ENCODE results near the gene LLPH.

DNA sequence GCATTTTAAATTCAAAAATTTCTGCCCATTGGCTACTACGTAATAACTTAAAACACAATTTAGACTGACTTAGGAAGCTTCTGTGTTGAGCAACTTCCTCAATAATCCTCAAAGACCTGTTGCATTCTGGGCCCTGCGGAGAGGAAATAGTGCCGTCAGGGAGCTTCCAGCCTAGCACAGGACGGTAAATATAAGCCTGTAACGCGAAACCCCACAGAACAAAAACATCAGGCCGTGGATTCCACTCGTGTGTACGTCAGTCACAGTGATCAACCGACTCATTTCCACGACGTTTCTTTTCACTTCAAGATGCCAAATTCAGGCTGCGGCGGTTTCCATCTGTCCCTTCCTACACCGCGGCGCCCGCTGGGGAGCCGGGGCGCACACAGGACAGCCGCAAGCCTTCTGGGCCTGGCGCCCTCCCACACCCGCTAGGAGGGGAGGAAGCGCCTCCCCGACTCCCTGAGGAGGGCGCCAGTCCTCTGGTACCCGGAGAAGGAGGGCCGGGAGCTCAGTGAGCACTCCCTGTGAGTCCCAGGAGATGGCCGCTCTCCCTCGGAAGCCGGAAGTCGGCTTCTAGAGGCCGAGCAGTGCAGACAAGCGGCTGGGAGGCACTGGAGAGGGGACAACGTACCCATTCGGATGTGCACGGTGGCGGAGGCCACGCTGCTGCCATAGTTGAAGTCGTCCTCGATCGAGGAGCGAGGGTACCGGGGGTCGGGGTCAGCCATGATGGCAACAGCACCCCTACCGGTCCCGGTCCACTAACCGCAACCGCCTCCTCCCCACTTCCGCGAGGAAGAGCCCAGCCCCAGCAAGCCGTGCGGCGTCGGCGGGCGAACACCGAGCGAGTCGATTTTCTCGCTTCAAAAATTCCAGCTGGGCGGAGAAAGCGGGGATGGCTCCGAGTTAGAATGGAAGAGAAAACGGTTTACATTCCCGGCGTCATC, 38.9 kb upstream of the LLPH start, which contains the start of gene TMBIM4:
- TF ChIP-seq GATA2 (IDR thresholded peaks at IDR 0.05; ENCODE audit: low read depth, low read length) (no peak), GATA3 (IDR thresholded peaks at IDR 0.05; ENCODE audit: low read depth, low read length) (no peak)

Data from SH-SY5Y (cell line).